Breast epithelium (tissue), 4 donors: ENCODE results near the gene BRD7. TPM values are rescaled to one million over a fixed set of nuclear protein-coding genes. Genes with fewer than 3 reads are reported as not detected.
A peak's percentile ranks its signal among the peaks of the same experiment; 100 is the strongest.

Experiments used
- DNase-seq, 2 donors: peaks; one replicate each; pipeline ENCODE4 v3.0.0-alpha.2; 2019; ENCODE audit warnings: low spot score in 2 of 2
- H3K27ac ChIP-seq, 2 donors: fragments of 200-600 bp; sonication (generic) in 1 of 2; one replicate each; pipeline ENCODE4 v1.5.1; 2016 to 2019; ENCODE audit warnings: mild to moderate bottlenecking in 1 of 2
- H3K27me3 ChIP-seq, 2 donors: fragments of 200-600 bp; sonication (generic) in 1 of 2; one replicate each; pipeline versions ENCODE4 v1.5.1 to v1.6.0; 2017 to 2019; ENCODE audit warnings: control low read depth in 1 of 2, mild to moderate bottlenecking in 1 of 2
- H3K36me3 ChIP-seq: fragments of 200-600 bp; one replicate; pipeline ENCODE4 v1.5.1; 2019
- H3K4me1 ChIP-seq, 2 donors: fragments of 200-600 bp; sonication (generic); one replicate each; pipeline ENCODE4 v1.5.1; 2016 to 2019; ENCODE audit warnings: control low read depth in 1 of 2
- H3K4me3 ChIP-seq, 3 donors: fragments of 200-600 bp; sonication (generic); 1 replicate in 2 of 3; 2 replicates in 1 of 3; pipeline ENCODE4 v1.5.1; 2016 to 2019; ENCODE audit warnings: mild to moderate bottlenecking in 3 of 3, moderate library complexity in 2 of 3
- H3K9me3 ChIP-seq, 2 donors: fragments of 200-600 bp; sonication (generic) in 1 of 2; one replicate each; pipeline ENCODE4 v1.5.1; 2016 to 2019; ENCODE audit warnings: control low read depth in 1 of 2
- CTCF ChIP-seq, 3 donors: fragments of 450-650 bp; IDR thresholded peaks; one replicate each; pipeline ENCODE4 v1.5.1; 2016 to 2017; ENCODE audit warnings: antibody characterized with exemption in 3 of 3, mild to moderate bottlenecking in 3 of 3, moderate library complexity in 3 of 3
- POLR2A ChIP-seq: fragments of 450-650 bp; IDR thresholded peaks from one replicate; pipeline ENCODE4 v1.6.1; 2016; ENCODE audit warnings: antibody characterized with exemption, mild to moderate bottlenecking, moderate library complexity
- POLR2AphosphoS5 ChIP-seq, 3 donors: sonication (generic); formaldehyde crosslinking; IDR thresholded peaks; one replicate each; pipeline ENCODE4 v1.6.1; 2017; ENCODE audit warnings: antibody characterized with exemption in 3 of 3
- intact Hi-C: fragments of 100-400 bp; cut with DNase I; formaldehyde crosslinking; loops from one replicate; pipeline ENCODE4 v1.15.1; 2023; ENCODE audit warnings: low total_unique reads
- total RNA-seq, 3 donors: library from RNA; depleted of rRNA; stranded (reverse); fragments of >200 nt; gene quantifications; one replicate each; pipeline ENCODE4 v1.1.0, GENCODE V29; 2016

Gene BRD7
- total RNA-seq, 3 donors from 2014 or later, result 42.0 to 53.9 (median 43.0) TPM

- H3K27ac ChIP-seq, result no peak overlapping the region
- no peak for TF ChIP-seq POLR2A
- no peak for TF ChIP-seq POLR2AphosphoS5 (IDR thresholded peaks at IDR 0.05)
- TF ChIP-seq CTCF (IDR thresholded peaks at IDR 0.05), result no peak
- no peaks in the 10 kb centered on the region for H3K4me1 ChIP-seq
- peak in 1 of 2 donors; percentile 19 for DNase-seq
- no peaks in the 10 kb centered on the region for H3K36me3 ChIP-seq
- no peaks in the 10 kb centered on the region for H3K9me3 ChIP-seq
- intact Hi-C loops, result loop anchor here (2.0 kb wide), 1 partner anchor 37 kb away; no protein-coding TSS in a partner anchor
- H3K4me3 ChIP-seq, result no peak overlapping the region
- H3K27me3 ChIP-seq, result no peaks in the 10 kb centered on the region
Observed at GRCh38 chr16:50299508-50300105, 69.2 kb downstream of the BRD7 start.

- intact Hi-C loops, result loop anchor here (2.0 kb wide), 1 partner anchor 36 kb away; no protein-coding TSS in a partner anchor
- DNase-seq, result peak in 1 of 2 donors; percentile 47
- Histone ChIP-seq H3K9me3 (no peaks in the 10 kb centered on the region), H3K4me1 (no peaks in the 10 kb centered on the region), H3K27me3 (no peaks in the 10 kb centered on the region), H3K36me3 (no peaks in the 10 kb centered on the region), H3K27ac (no peak overlapping the region), H3K4me3 (no peak overlapping the region)
- TF ChIP-seq CTCF (IDR thresholded peaks at IDR 0.05) (no peak), POLR2AphosphoS5 (IDR thresholded peaks at IDR 0.05) (no peak), POLR2A (no peak)
Observed at GRCh38 chr16:50298591-50299507, 69.9 kb downstream of the BRD7 start.

GRCh38 chr16:50298075-50298460 lies 70.7 kb downstream of the BRD7 start:
- Histone ChIP-seq H3K4me3 (no peak overlapping the region), H3K27ac (no peak overlapping the region), H3K4me1 (no peaks in the 10 kb centered on the region), H3K9me3 (no peaks in the 10 kb centered on the region), H3K36me3 (no peaks in the 10 kb centered on the region), H3K27me3 (no peaks in the 10 kb centered on the region)
- peak in 1 of 2 donors; percentile 24 for DNase-seq
- TF ChIP-seq CTCF (IDR thresholded peaks at IDR 0.05) (no peak), POLR2AphosphoS5 (IDR thresholded peaks at IDR 0.05) (no peak), POLR2A (no peak)
- intact Hi-C loops, result loop anchor here (2.0 kb wide), 1 partner anchor 35 kb away; no protein-coding TSS in a partner anchor

GRCh38 chr16:50297301-50298074 lies 71.3 kb downstream of the BRD7 start:
- Histone ChIP-seq H3K9me3 (no peaks in the 10 kb centered on the region), H3K4me1 (no peaks in the 10 kb centered on the region), H3K27ac (no peak overlapping the region), H3K36me3 (no peaks in the 10 kb centered on the region), H3K4me3 (no peak overlapping the region), H3K27me3 (no peaks in the 10 kb centered on the region)
- no peak for TF ChIP-seq POLR2AphosphoS5 (IDR thresholded peaks at IDR 0.05)
- no peak for TF ChIP-seq CTCF (IDR thresholded peaks at IDR 0.05)
- TF ChIP-seq POLR2A, result no peak
- DNase-seq, result no peak
- intact Hi-C loops, result loop anchor here (2.0 kb wide), 1 partner anchor 35 kb away; no protein-coding TSS in a partner anchor
